ELR (cell line): ENCODE measurements around the gene MATK.
A peak's percentile ranks its signal among the peaks of the same experiment; 100 is the strongest.
"Not testable (repeated sequence)": the region's sequence is repeated elsewhere in the genome, so short reads cannot be mapped to it uniquely, and the experiment has no call there.

ENCODE experiments used
- DNase-seq: peaks from one replicate; pipeline ENCODE4 v3.0.0-alpha.2; 2015; ENCODE audit warnings: low read depth

Gene MATK

DNA sequence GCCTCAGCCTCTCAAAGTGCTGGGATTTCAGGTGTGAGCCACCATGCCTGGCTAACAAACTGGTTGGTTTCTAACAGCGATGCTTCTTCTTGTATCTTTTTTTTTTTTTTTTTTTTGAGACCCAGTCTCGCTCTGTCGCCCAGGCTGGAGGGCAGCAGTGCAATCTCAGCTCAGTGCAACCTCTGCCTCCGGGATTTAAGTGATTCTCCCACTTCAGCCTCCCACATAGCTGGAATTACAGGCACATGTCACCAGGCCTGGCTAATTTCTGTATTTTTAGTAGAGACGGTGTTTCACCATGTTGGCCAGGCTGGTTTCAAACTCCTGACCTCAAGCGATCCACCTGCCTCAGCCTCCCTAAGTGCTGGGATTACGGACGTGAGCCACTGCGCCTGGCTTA lies 30.0 kb upstream of the MATK start:
- not testable (repeated sequence) for DNase-seq

DNA sequence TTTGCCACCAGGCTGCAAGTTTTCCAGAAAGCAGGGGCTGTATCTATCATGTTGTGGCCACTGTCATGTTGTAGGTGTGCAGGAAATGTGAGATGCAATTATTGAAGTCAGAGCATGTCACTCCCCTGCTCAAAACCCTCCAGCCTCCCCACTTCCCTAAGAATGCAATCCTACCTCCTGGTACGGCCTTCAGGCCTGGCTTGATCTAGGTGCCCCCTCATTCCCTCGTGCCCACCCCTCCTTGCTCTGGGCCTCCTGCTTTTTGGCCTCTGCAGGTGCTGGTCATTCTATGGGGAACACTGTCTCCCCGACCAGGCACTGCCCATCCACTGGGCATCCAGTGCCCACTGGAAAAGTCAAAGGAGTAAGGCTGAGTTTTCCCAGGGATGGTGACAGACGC lies 28.5 kb upstream of the MATK start:
- no peak for DNase-seq

DNA sequence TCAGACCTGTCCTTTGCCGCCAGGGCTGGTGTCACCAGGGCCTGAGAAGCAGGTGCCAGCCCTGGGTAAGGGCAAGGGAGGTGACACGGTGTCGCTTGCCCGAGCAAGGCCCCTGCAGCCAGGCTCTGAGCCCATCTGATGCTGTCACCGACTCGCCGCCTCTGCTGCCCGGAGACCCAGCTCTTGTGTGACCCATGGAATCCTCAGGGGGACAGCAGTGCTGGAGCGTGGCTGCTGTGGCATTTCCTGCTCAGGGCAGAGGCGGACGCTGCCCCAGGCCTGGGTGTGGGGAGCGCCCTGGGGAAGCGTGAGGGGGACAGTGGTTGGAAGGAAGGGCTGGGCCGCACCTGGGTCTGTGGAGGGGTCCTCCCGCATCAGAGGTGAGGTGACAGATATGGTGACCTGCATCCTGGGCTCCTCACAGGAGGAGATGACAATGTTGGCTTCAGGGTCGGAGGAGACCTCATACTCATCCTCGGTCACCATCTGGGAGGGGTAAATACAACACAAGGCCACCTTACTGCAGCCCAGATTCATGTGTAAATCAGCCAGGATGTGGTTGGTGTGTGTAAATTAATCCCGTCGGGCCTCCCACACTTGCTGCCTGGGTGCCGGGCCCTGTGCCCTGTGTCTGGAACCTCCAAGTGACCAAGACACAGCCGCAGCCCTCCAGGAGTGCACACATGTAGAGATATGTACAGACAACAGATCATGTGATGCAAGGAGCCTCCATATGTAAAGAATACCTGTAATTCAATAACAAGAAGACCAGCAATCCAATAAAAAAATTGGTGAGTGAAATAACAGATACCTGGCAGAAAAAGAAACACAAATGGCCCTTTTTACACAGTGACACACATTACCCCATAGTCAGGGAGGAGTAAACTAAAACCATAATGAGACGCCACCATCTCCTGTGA lies 27.6 kb upstream of the MATK start:
- DNase-seq = no peak

DNA sequence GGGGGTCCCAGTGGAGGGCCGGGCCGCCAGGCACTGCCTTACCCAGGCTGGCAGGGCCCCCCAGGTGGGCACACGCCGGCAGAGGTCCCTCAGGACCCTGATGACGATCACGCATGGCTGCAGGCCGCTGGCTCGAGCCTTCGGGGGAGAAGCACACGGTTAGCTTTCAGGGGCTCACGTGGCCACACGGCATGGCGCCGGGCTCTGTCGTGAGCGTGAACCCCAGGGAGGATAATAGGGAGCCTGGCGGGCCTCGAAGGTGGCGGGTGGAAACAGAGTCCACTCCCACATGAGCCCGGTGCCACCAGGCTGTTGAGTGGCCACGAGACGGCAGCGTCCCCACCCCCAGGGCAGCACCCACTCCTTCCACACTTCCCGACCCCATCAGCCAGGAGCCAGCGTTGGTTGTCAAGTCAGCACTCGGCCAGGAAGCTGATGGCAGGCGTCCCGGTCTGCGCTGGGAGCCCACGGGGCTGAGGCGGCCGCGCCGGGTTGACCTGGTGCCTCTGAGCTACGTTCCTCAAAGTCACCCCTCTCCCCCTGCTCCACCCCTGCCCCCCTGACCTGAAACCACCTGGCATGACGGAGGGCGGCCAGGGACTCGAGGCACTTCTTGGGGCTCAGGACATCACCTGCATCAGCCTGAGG lies 24.7 kb upstream of the MATK start:
- DNase-seq = no peak

DNA sequence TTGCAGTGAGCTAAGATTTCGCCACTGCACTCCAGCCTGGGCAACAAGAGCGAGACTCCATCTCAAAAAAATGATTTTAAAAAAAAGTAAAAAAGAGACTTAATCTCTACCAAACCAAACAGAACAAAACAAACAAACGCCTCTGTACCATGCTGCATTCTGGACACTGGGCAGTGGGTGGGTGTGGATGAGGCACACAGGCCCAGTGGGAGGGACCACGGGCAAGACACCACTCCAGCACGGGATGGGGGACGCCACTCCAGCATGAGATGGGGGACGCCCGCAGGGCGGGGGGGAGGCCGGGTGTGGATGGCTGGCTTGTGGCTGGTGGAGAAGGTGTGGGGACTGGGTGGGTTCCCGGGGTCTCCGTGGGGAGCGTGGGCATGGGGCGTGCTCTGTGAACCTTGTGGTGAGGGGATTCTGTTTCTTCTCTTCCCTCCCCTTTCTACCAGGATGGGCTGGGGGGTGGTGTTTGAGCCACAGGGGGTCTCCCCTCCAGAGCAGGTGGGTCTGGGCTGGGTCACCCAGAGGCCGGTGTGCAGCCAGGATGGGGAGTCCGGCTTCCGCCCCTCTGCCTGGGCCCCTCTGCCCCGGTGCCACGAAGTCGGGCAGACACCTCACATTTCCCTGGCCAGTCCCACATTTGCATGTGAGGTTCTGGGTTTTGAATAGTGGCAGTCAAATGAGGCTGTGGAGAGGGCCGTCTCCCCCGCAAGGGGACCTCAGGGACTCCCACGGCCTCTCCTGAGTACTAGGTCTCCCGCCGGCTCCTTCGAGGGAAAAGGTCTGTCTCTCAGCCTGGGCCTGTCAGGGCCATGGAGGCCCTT lies 23.9 kb upstream of the MATK start:
- no peak for DNase-seq

DNA sequence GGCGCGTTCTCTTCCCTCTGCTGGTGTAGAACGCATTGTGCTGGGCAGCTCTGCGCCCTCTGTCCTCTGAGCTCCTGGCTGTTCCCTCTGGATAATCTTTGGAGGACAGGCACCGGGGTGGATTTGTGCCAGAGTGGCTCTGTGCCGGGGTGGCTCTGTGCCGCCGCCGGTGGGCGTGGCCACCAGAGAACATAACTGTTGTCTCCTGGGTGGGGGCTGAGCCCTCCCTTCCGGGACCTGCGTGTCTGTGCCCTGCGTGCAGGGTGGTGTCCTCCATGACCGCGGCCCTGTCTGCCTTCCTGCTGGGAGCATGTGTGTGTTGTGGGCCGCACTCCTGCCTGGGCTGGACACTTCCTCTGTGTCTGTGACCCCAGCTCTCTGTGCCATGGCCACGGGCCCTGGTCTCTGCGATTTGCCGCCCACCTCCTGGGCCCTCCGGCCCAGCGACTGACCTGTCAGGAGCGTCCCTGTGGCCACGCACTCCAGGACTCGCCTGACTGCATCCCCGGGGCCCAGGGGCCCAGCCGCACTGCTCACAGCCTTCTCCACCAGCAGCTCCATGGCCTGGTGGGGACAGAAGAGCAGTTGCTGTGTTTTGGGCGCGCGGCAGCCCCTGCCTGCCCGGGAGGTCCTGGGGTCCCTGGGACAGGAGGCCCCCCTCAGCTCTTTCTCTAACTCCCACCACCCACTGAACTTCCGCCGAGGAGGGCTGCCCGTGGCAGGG lies 22.4 kb upstream of the MATK start:
- no peak for DNase-seq

DNA sequence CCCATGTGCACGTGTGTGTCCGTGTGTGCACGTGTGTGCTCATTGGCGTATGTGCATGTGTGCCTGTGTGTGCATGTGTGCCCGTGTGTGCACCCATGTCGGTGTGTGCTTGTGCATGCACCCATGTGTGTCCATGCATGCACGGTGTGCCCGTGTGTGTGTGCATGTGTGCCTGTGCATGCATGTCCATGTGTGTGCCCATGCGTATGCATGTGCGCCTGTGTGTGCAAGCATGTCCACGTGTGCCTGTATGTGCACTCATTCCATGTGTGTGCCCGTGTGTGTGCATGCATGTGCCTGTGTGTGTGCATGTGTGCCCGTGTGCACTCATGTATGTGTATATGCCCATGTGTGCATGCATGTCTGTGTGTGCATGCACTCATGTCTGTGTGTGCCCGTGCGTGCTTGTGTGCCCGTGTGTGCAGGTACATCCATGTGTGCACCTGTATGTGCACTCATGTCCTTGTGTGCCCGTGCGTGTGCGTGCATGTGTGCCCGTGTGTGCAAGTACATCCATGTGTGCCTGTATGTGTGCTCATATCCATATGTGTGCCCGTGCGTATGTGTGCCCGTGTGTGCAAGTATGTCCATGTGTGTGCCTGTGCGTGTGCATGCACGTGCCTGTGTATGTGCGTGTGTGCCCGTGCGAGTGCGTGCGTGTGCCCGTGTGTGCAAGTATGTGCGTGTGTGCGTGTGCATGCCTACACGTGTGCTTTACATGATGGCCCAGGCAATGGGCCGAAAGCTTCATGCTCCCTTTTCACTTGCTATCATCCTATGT lies 21.6 kb upstream of the MATK start:
- no peak for DNase-seq

DNA sequence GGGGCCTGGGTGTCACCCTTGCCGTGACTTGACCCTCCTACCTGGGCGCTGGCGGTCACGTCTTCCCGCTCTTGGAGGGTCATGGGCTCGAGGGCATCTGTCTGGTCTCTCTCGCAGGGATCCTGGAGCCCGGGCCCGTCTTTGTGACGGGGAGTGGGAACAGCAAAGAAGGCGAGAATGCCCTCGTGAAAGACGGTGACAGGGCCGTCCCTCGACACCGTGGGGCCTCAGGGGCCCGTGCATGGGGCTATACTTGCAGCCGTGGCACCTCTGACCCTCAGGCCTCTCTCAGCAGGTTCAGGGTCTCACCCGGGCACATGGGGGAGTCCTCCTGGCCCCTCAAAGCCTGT lies 20.9 kb upstream of the MATK start:
- no peak for DNase-seq

DNA sequence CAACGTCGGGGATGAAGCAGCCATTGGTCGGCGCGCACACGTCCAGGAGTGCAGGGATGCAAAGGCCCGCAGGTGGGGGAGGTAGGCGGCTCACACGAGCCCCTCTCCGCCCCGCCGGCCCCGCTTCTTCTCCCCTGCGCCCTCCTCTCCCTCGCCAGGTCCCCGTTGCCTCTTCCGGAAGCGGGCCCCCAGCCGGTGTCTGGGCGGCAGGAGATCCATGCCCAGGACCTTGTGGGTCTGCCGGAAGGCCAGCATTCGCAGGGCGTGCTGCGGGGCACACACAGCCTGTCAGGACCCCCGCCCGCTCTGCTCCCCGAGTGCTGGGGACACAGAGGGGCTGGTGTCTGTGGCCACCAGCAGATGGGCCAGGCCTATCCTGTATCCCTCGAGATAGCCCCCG lies 19.7 kb upstream of the MATK start:
- DNase-seq = no peak

DNA sequence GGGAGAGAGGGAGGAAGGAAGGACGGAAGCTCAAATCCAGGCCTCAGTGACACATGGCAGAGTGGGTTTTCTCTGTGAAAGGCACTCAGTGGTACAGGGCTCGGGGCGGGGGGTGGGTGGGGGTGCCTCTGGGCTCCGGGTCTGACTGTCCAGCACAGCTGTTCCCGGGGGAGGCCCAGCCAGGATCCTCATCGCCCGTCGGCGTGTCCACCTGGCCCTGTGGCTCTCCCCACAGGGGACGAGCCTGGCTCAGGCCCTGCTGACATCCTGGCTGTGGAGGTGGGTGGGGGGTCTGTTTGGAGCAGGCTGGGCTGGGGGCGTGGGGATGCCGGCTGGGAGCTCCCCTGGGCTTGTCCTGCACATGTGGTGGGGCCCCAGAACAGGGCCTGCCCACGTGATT lies 18.2 kb upstream of the MATK start:
- no peak for DNase-seq

DNA sequence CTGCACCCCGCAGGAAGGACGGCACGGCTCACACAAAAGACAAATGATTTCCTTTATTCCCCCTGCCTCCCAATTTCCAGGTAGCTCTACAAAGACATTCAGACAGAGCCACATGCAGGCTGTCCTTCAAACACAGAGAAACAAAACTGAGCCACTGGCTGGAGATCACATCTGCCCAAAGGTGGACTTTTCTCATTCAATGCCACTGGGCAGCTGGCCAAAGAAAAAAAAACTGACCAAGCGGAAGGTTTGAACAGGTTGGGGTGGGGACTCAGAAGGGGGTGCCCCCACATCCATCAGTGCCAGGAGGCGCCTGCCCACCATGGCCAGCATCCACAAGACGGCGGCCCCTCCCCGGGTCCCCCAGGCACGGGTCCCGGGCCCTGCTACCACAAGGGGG lies 17.8 kb upstream of the MATK start:
- no peak for DNase-seq

DNA sequence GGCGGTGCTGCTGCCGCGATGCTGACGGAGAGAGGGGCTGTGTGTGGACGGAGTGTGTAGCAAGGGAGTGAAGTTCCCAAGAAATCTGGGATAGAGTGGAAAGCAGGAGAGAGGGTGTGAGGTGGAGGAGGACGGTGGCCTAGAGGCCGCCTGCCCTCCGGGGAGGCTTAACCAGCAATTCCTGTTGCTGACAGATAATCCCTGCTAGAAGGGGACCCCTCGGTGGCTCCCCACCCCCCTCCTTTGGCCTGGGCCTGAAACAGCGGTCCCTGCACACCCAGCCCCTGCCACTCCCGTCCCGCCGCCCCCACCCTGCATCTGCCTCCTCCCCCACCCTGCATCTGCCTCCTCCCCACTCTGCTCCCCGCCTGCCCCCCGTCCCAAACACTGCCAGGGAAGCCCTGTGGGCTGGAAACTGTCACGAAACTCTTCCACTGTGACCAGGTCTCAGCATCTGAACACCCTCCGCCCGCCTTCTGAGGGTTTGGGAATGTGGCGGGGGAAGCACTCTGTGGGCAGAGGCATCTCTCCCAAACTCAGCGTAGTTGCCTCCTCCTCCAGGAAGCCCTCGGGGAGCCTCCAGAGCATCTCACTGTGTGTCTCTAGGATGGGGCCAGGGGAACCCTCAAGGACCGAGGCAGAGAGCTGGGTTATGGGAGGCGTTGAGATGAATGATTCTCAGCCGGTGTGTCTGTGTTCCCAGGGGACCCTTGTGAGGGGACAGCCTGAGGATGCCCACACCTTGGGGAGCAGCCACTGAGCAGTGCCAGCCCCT lies 17.1 kb upstream of the MATK start:
- no peak for DNase-seq

DNA sequence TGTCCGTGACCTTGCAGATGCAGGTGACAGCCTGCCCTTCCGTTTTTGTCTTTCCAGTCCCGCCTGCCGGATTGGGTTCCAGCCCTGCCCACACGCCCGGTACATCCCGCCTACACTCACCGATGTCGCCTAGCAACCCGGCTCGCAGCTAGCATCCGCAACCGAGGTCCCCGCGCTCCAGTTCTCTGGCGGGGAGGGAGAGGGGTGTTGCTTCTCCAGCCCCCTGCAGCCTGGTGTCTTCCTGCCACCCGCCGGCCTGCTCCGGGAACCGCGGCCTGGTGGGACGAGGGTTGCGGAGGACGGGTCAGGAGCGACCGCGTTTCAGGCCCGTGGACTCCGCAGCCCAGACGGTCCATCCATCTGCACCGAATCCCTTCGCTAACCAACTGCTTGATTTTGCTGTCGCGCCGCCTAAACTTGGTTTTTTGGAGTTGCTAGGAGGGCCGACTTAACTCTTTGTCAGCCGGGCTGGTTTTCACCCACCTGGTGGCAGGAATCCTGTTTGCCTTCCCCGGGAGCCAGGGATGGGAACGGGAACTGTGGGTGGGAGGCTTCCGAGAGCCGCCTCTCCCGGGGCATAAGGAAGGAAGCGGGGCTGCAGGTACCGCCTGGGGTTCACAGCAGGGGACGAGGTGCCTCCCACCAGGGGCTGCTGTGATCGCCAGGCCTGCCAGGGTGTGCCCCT lies 15.4 kb upstream of the MATK start:
- no peak for DNase-seq

DNA sequence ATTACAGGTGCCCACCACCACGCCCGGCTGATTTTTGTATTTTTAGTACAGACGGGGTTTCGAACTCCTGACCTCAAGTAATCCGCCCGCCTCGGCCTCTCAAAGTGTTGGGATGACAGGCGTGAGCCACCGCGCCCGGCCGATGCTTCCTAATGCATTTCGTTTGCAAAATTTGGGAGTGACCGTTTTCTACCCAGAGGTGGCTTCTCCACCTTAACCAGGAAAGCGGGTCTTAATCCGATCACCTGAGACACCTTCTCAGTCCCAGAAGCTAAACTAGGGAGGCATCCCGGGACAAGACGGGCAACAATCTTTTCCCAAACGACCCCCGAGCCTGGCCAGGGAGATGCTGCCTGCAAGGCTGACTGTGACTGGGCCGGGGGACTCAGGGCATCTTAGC lies 14.8 kb upstream of the MATK start:
- no peak for DNase-seq

DNA sequence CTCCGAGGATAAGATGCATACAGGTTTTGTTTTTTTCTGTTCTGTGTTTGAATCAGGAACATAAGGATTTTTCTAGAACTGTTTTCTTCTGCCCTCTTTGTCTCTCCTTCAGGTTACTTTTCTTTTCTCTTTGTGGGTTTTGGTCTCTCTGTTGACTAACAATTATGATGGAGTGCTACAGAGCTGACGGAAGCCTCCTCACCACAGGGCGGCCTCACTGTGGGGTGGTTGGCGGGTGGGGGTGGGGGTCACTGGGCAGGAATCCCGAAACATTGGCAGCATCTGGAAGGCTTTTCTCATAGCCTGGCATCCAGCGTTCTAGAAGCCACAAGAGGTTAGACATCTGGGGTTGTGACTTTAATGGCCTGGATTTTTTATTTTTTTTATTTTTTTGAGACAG lies 12.0 kb upstream of the MATK start:
- DNase-seq = no peak

DNA sequence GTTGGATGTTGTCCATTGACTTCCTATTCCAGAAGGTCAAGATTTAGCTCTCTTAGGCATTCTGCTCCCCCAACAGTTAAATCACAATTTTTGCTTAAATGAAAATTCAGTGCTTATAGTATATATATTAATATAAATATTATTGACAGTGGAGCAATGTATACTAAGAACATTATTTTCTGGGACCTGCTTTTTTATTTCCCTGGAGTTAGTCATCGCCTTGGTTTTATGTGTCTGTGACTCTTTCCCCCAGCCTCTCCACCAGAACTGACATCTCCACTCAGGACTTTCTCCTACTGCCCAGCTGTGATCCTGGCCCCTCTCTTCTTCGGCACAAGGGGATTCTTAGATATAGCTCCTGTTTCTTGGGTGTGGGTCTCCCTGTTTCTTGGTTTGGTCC lies 10.2 kb upstream of the MATK start:
- DNase-seq = no peak

DNA sequence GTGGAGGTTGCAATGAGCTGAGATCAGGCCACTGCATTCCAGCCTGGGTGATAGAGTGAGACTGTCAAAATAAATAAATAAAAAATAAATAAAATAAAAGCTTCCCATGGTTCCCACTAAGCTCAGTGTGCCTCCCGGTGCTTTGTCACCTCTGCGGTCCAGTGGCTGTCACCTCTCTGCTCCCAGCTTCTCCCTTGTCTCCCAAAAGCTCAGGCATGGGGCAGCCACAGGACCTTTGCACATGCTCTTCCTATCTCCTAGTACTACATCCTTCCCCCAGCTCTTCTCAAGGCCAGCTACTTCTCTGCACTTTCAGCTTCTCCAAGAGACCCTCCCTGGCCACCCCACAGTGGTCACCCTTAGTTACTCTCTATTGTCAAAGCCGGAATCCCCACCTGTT lies 7.6 kb upstream of the MATK start:
- no peak for DNase-seq

DNA sequence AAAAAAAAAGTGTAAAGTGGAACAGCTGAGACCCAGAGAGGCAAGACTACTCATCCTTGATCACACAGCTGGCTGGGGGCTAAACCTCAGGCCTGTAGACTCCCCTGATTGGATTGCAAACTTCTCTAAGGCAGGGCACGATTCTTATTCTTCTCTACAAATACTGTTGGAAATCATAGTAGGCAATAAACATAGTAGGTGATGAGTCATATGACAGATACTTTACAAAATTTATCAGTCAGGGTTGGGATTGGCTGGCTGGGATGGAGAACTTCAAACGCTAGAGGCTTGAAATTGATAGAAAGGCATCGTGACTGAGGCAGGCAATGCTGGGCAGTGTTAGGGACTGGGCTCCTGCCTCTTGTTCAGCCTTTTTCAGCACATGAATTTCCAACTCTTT lies 5.9 kb upstream of the MATK start:
- peak; percentile 30 for DNase-seq

DNA sequence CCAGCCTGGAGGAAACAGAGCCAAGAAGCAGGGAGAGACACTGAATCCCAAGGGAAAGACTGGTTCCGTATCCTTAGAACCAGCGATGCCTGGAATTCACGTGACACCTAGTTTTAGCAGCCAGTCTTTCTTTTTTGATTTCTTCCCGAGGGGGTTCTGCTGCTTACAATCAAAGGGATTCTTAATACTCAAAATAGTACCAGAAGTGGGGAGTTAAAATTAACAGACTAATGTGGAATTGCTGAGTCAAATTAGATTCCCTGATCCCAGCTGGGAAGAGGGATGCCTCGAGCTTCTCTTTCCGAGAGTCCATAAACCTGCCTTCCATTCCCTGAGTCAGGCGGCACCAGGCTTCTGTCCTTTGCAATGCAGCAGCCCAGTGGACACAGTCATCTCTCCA lies 4.8 kb upstream of the MATK start:
- no peak for DNase-seq

DNA sequence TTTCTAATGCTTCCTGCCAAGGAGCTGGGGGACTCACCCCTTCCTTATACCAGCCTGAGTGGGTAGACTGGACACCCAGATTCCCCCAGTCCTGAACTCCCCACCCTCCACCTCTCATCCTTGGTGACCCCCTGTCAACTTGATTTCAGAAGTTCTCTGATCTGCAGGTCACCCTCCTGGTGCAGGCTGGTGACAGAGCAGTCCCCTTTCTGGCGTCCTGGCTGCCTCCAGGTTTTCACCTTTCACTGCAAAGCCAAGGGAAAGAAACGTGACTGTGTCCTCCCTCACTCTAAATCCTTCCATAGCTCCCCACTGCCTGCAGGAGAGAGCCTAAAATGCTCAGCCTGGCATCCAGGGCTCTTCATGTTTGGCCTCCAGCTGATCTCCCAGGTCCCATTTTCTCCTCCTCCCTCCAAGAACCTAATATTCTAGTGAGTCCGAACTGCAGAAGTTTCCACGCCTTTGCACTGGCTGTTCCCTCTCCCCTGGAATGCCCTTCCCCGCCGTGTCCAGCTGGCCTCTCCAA lies 4.1 kb upstream of the MATK start:
- DNase-seq = no peak
